A549 (cell line): Measurements from ENCODE around the gene CABP7. TPM values are rescaled to one million over a fixed set of nuclear protein-coding genes. Genes with fewer than 3 reads are reported as not detected.

Experiments
- ATAC-seq, 2 experiments: fragments of 200-7000 bp in 1 of 2; fragments of >200 bp in 1 of 2; cut with Nextera tagmentation in 1 of 2; cut with Tn5 transposase in 1 of 2; 3 replicates each; pipeline versions ENCODE4 v1.8.0 to v1.9.1; 2018 to 2020; ENCODE audit warnings: mild to moderate bottlenecking in 1 of 2, moderate library complexity in 1 of 2
- CTCF ChIA-PET: fragments of 300-600 bp; sonication (Branson Sonifier 250); formaldehyde crosslinking; extraction: SDS; loops from one replicate; lab custom pipeline; 2021; ENCODE audit warnings: antibody characterized with exemption, inconsistent platforms; lab: Yijun Ruan, JAX
- POLR2A ChIA-PET: fragments of 350-600 bp; formaldehyde crosslinking; extraction: SDS; loops from one replicate; lab custom pipeline; 2021; ENCODE audit warnings: antibody characterized with exemption, inconsistent platforms; lab: Yijun Ruan, JAX
- DNase-seq, 2 experiments: peaks; one replicate each; pipeline versions ENCODE4 v3.0.0 to v3.0.0-alpha.2; 2011 to 2016; ENCODE audit warnings: low read depth in 1 of 2, low spot score in 1 of 2
- FAIRE-seq: peaks from 2 replicates; lab custom pipeline; 2011; peaks lifted over from hg19 to GRCh38; lab: Jason Lieb, UNC
- H3K27ac ChIP-seq, 2 experiments: fragments of >200 bp; sonication (Bioruptor Twin); formaldehyde crosslinking; 3 replicates each; pipeline ENCODE4 v1.5.1; 2016 to 2017
- H3K4me1 ChIP-seq: fragments of >200 bp; sonication (Bioruptor Twin); formaldehyde crosslinking; 3 replicates; pipeline ENCODE4 v1.6.1; 2016
- H3K4me2 ChIP-seq: fragments of >200 bp; sonication (Bioruptor Twin); formaldehyde crosslinking; 3 replicates; pipeline ENCODE4 v1.6.1; 2016
- H3K4me3 ChIP-seq: fragments of >200 bp; sonication (Bioruptor Twin); formaldehyde crosslinking; 3 replicates; pipeline ENCODE4 v1.5.1; 2016
- H3K9me3 ChIP-seq: fragments of >200 bp; sonication (Bioruptor Twin); formaldehyde crosslinking; 3 replicates; pipeline ENCODE4 v1.6.1; 2016
- BHLHE40 ChIP-seq: IDR thresholded peaks from 2 replicates; pipeline ENCODE4 v1.6.1; 2012; ENCODE audit warnings: low read depth, low read length, inconsistent platforms
- CHD2 ChIP-seq: fragments of 150-350 bp; IDR thresholded peaks from 2 replicates; pipeline ENCODE4 v1.6.1; 2014; ENCODE audit warnings: low read length; ENCODE audit not compliant: partially characterized antibody
- EHMT2 ChIP-seq: fragments of 200-600 bp; sonication (generic); IDR thresholded peaks from 2 replicates; pipeline ENCODE4 v1.6.1; 2016; ENCODE audit warnings: antibody characterized with exemption, low read depth, mild to moderate bottlenecking, moderate library complexity
- EP300 ChIP-seq, 2 experiments: fragments of >200 bp; sonication (Bioruptor Twin); formaldehyde crosslinking; IDR thresholded peaks; 2 replicates in 1 of 2; 3 replicates in 1 of 2; pipeline ENCODE4 v1.6.1; 2016 to 2017
- JUN ChIP-seq, 2 experiments: fragments of >200 bp; sonication (Bioruptor Twin); formaldehyde crosslinking; IDR thresholded peaks; 2 replicates in 1 of 2; 3 replicates in 1 of 2; pipeline ENCODE4 v1.6.1; 2016 to 2017
- KDM1A ChIP-seq: fragments of 200-600 bp; sonication (generic); IDR thresholded peaks from 2 replicates; pipeline ENCODE4 v1.6.1; 2016; ENCODE audit warnings: low read depth, mild to moderate bottlenecking
- KDM5A ChIP-seq: fragments of 200-600 bp; sonication (generic); IDR thresholded peaks from 2 replicates; pipeline ENCODE4 v1.6.1; 2016; ENCODE audit warnings: antibody characterized with exemption, mild to moderate bottlenecking
- MAZ ChIP-seq: fragments of 150-350 bp; IDR thresholded peaks from 2 replicates; pipeline ENCODE4 v1.6.1; 2014; ENCODE audit warnings: antibody characterized with exemption, low read depth, low read length, borderline replicate concordance
- NPAS2 ChIP-seq: fragments of 250-450 bp; sonication (Bioruptor Pico); IDR thresholded peaks from 2 replicates; pipeline ENCODE4 v1.8.0; 2022; ENCODE audit warnings: mild to moderate bottlenecking, moderate library complexity, borderline replicate concordance
- PHF8 ChIP-seq: fragments of 200-600 bp; sonication (generic); IDR thresholded peaks from 2 replicates; pipeline ENCODE4 v1.6.1; 2016; ENCODE audit warnings: low read depth, mild to moderate bottlenecking, antibody characterized with exemption, moderate library complexity, borderline replicate concordance
- POLR2A ChIP-seq: IDR thresholded peaks from 2 replicates; pipeline ENCODE4 v1.6.1; 2012; ENCODE audit warnings: mild to moderate bottlenecking, low read length
- RAD21 ChIP-seq, 2 experiments: fragments of >200 bp in 1 of 2; sonication (Bioruptor Twin) in 1 of 2; formaldehyde crosslinking in 1 of 2; IDR thresholded peaks in 1 of 2; conservative IDR thresholded peaks in 1 of 2; 2 replicates in 1 of 2; 3 replicates in 1 of 2; pipeline ENCODE4 v1.6.1; 2012 to 2018; ENCODE audit warnings: inconsistent platforms in 1 of 2
- RARB ChIP-seq: fragments of 250-450 bp; sonication (Bioruptor Pico); IDR thresholded peaks from 2 replicates; pipeline ENCODE4 v1.8.0; 2021; ENCODE audit warnings: mild to moderate bottlenecking, moderate library complexity
- RCOR1 ChIP-seq: fragments of 150-350 bp; IDR thresholded peaks from 2 replicates; pipeline ENCODE4 v1.6.1; 2014; ENCODE audit warnings: antibody characterized with exemption, low read length, low read depth
- RFX5 ChIP-seq: fragments of 450-650 bp; IDR thresholded peaks from 2 replicates; pipeline ENCODE4 v1.7.1; 2014; ENCODE audit warnings: antibody characterized with exemption, mild to moderate bottlenecking, moderate library complexity
- SMC3 ChIP-seq: fragments of >200 bp; sonication (Bioruptor Twin); formaldehyde crosslinking; IDR thresholded peaks from 3 replicates; pipeline ENCODE4 v1.6.1; 2018; ENCODE audit warnings: inconsistent platforms
- SREBF2 ChIP-seq: fragments of 450-650 bp; IDR thresholded peaks from 2 replicates; pipeline ENCODE4 v1.6.1; 2014; ENCODE audit warnings: mild to moderate bottlenecking, moderate library complexity
- ZNF302 ChIP-seq: fragments of 250-450 bp; sonication (Bioruptor Pico); IDR thresholded peaks from 2 replicates; pipeline ENCODE4 v1.9.0; 2021; ENCODE audit warnings: inconsistent platforms, mild to moderate bottlenecking, moderate library complexity
- WGBS: methylation state at CpG from one replicate; pipeline ENCODE4 v1.1.6; 2017; ENCODE audit errors: missing lambda C conversion rate; 5-methylcytosine and 5-hydroxymethylcytosine counted together
- polyA plus RNA-seq, 4 experiments: library from polyadenylated mRNA; depleted of rRNA in 3 of 4; stranded (reverse); fragments of >200 nt; fragmentation: RNase III in 1 of 4; extraction: RNeasy Plus Mini Kit Qiagen cat#74134 plus additional on column Dnase treatment in 1 of 4; gene quantifications; 2 replicates in 3 of 4; 3 replicates in 1 of 4; pipeline ENCODE4 v1.2.3, GENCODE V29; 2011 to 2017
- TF ChIP-seq, protein P1 (sequence below): fragments of 150-350 bp; IDR thresholded peaks from 2 replicates; pipeline ENCODE4 v1.6.1; 2014; ENCODE audit warnings: low read depth, mild to moderate bottlenecking, low read length
- TF ChIP-seq, protein P2 (sequence below): IDR thresholded peaks from 2 replicates; pipeline ENCODE4 v1.6.1; 2012; ENCODE audit warnings: low read depth, borderline replicate concordance

CABP7 gene
- polyA plus RNA-seq, 2 of the 4 experiments (the other 2 are of a cell fraction), result 0.05 to 0.15 TPM

DNA sequence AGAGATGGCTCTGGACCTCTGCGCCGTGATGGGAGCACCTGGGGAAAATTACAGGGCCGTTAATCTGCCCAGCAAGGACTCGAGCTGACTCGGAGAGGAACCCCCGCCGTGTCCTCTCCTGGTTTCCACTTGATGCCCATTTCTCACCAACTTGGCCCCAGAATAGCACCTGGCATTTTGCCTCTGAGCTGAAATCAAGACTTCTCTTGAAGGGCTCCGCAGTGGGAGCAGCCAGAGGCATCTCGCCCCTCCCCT is 19.0 kb upstream of the CABP7 start (continued):
- no peak for TF ChIP-seq BHLHE40
- TF ChIP-seq RARB, result no peak
- TF ChIP-seq SREBF2, result no peak

DNA sequence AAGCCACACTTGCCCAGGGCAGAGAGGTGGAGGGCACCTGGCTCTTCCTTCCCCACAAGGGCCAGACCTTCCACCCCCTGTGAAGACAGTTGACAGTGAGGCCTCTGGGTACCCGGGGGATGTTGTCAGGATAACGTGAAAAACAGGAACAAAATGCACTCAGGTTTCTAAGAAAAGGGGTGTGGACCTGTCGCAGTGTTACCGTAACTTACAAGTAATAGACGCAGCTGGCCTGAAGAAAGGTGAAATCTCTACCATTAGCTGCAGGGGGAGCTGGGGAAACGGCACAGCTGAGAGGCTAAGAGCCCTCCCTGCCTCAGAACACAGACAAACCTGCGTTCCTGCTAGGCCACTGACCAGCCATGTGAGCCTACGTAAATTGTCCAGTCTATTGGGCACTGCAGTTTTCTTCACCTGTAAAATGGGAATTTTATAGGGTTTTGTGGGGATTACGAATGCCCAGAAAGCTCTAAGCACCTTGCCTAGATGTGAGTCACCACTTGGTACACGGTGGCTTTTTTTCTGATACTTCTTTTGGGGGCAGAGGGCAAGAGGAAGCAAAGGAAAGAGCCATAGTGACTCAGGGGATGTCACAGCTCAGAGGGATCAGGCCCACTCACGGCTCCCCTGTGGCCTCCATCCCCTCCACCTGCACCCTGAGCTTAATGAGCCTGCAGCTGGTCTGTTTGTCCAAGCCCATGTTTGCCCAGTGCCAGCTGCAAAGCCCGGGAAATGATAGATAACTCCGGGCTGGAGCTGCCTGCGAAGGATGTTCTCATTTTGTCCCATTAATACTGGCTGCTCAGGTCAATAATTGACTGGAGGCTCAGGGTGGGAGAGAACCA is 18.4 kb upstream of the CABP7 start:
- CTCF ChIA-PET, result interaction anchor here (0.6 to 3.2 kb wide), 9 partner anchors 12 to 1068 kb away, joined by 3 to 17 read pairs (median 4); partner anchors contain the start of gene ASCC2
- H3K4me2 ChIP-seq, result peak overlapping the region; percentile 54

DNA sequence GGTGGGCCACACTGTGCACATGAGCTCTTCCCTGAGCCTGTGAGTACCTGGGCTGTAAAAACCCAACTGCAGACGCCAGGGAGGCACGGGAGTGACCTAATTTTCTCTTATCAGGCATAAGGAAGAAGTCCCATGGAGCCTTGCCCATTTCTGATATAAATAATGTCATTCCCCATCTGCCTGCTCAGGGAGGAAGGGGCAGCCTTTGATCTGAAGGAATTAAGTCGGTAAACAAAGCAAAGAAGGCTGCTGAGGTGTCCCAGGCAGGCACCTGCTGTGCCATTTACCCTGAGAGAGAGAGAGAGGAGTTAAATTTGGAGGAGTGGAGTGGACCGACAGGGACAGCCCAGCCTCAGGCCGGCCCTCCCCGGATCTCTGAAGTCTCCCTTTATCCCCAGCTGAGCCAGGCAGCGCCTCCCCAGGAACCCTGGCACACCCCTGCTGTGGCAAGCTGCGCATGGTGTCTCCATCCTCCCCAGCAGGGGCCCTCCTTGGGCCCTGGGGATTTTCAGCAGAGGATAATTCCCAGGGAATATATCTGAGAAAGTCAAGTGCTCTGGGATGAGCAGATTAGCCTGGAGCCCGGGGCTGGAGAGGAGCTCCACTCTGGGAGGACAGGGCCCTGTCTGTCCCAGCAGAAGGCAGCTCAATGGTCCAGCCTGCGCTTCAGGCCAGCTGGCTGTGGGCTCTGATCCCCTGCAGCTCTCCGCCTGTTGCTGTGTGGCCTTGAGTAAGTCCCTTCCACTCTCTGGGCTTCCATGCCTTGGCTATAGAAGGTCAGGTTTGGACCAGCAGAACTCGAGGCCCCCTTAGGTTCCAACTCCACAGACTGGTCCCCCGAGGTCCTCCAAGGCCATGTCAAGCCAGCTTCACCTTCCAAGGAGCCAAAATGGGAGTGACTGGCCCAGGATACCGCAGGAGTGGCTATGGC is 17.5 kb upstream of the CABP7 start:
- peak; percentile 29 to 30 for DNase-seq
- Histone ChIP-seq H3K4me3 (no peak overlapping the region), H3K27ac (peak overlapping the region in 1 of 2 experiments; percentile 78; a peak in 3 of 6 replicates), H3K4me2 (peak overlapping the region; percentile 54), H3K9me3 (no peaks in the 10 kb centered on the region), H3K4me1 (peaks cover 39% of the 10 kb centered on the region)
- TF ChIP-seq EP300 (IDR thresholded peaks at IDR 0.05) (no peak), RAD21 (conservative IDR thresholded peaks at IDR 0.05 in 1 of 2, IDR thresholded peaks at IDR 0.05 in 1 of 2) (peak in 1 of 2 experiments; percentile 13; a peak in 1 of 5 replicates), CHD2 (no peak), SMC3 (no peak)
- 21% methylated on average over 7 of the region's 14 CpGs for WGBS
- peak; percentile 35 to 60; a peak in 5 of 6 replicates for ATAC-seq
- ChIA-PET CTCF (interaction anchor here (0.6 to 3.2 kb wide), 11 partner anchors 9 to 1069 kb away, joined by 3 to 17 read pairs (median 4); partner anchors contain the start of gene ASCC2), POLR2A (interaction anchor here (0.7 kb wide), 1 partner anchor 265 kb away, joined by 4 read pairs; no protein-coding TSS in a partner anchor)
- no peak for FAIRE-seq

More for the DNA sequence above, 18.4 kb upstream of the CABP7 start:
- ATAC-seq (peak; percentile 52 to 63), DNase-seq (peak; percentile 31 to 44), FAIRE-seq (no peak)
- H3K27ac ChIP-seq, result peak overlapping the region in 1 of 2 experiments; percentile 78; a peak in 3 of 6 replicates
- no peak for TF ChIP-seq RFX5
- TF ChIP-seq EP300 (IDR thresholded peaks at IDR 0.05), result no peak
- 0 out of 3 replicates have a peak, but pooled peaks have one; percentile 8 for TF ChIP-seq SMC3
- no peak for TF ChIP-seq KDM5A
- peak in 1 of 2 experiments; percentile 44; a peak in 3 of 5 replicates for TF ChIP-seq RAD21 (conservative IDR thresholded peaks at IDR 0.05 in 1 of 2, IDR thresholded peaks at IDR 0.05 in 1 of 2)
- TF ChIP-seq KDM1A, result no peak
- peaks cover 39% of the 10 kb centered on the region for H3K4me1 ChIP-seq
- POLR2A ChIA-PET, result no interaction called here
- no peak overlapping the region for H3K4me3 ChIP-seq
- H3K9me3 ChIP-seq, result no peaks in the 10 kb centered on the region
- WGBS, result 28% methylated on average over 14 of the region's 14 CpGs

DNA sequence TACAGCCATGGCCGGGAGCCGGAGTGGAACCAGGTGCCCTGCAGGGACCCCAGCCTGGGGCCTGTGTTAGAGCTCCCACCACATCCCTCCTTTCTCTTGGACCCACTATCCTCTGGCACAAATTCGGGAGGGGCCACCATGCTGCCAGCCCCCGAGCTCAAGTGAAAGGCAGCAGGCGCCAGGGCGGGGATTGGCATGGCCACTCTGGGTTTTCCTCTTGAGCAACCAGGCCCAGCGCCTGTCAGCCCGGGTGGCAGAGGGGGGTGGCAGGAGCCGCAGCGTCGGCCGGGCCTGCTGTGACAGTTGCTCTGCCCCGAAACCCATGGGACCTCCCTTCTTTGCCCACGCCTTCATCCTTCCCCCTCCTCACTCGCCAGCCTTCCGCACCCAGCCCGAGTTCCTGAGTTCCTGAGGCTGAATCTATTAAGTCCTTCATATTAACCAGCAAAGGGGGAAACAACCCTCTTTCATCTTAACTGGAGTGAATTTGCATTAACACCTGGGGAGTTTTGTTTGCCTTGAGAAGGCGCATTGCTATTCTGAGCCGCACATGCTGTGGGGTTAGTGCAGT is 16.8 kb upstream of the CABP7 start:
- no peaks in the 10 kb centered on the region for H3K9me3 ChIP-seq
- H3K4me3 ChIP-seq, result no peak overlapping the region
- TF ChIP-seq KDM5A (no peak), ZNF302 (CRISPR knock-in tag) (no peak), PHF8 (no peak), POLR2A (no peak), NPAS2 (no peak), JUN (IDR thresholded peaks at IDR 0.05) (no peak), RCOR1 (no peak), RAD21 (conservative IDR thresholded peaks at IDR 0.05 in 1 of 2, IDR thresholded peaks at IDR 0.05 in 1 of 2) (no peak), EHMT2 (no peak), MAZ (no peak)
- TF ChIP-seq, protein P1, sequence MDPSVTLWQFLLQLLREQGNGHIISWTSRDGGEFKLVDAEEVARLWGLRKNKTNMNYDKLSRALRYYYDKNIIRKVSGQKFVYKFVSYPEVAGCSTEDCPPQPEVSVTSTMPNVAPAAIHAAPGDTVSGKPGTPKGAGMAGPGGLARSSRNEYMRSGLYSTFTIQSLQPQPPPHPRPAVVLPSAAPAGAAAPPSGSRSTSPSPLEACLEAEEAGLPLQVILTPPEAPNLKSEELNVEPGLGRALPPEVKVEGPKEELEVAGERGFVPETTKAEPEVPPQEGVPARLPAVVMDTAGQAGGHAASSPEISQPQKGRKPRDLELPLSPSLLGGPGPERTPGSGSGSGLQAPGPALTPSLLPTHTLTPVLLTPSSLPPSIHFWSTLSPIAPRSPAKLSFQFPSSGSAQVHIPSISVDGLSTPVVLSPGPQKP, result no peak
- TF ChIP-seq, protein P2, sequence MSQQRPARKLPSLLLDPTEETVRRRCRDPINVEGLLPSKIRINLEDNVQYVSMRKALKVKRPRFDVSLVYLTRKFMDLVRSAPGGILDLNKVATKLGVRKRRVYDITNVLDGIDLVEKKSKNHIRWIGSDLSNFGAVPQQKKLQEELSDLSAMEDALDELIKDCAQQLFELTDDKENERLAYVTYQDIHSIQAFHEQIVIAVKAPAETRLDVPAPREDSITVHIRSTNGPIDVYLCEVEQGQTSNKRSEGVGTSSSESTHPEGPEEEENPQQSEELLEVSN, result no peak
- no peak overlapping the region for H3K4me2 ChIP-seq
- WGBS, result 92% methylated on average over 17 of the region's 19 CpGs
- ATAC-seq, result no peak
- CTCF ChIA-PET, result interaction anchor here (0.8 to 3.2 kb wide), 4 partner anchors 10 to 386 kb away, joined by 3 to 17 read pairs (median 8); no protein-coding TSS in a partner anchor
- POLR2A ChIA-PET, result interaction anchor here (0.7 kb wide), 1 partner anchor 265 kb away, joined by 4 read pairs; no protein-coding TSS in a partner anchor
- H3K4me1 ChIP-seq, result peaks cover 39% of the 10 kb centered on the region
- DNase-seq, result no peak
- no peak for FAIRE-seq
- H3K27ac ChIP-seq, result peak overlapping the region in 1 of 2 experiments; percentile 78; a peak in 2 of 6 replicates
